ENCODE data around the gene AK1. TPM values are rescaled to one million over a fixed set of nuclear protein-coding genes. Genes with fewer than 3 reads are reported as not detected.

The AK1 gene
- total and polyA plus RNA-seq, 2 of the 13 experiments (the other 11 are each of a cell fraction or from before 2014, with no cell fraction given), result 19.1 to 32.8 TPM

DNA sequence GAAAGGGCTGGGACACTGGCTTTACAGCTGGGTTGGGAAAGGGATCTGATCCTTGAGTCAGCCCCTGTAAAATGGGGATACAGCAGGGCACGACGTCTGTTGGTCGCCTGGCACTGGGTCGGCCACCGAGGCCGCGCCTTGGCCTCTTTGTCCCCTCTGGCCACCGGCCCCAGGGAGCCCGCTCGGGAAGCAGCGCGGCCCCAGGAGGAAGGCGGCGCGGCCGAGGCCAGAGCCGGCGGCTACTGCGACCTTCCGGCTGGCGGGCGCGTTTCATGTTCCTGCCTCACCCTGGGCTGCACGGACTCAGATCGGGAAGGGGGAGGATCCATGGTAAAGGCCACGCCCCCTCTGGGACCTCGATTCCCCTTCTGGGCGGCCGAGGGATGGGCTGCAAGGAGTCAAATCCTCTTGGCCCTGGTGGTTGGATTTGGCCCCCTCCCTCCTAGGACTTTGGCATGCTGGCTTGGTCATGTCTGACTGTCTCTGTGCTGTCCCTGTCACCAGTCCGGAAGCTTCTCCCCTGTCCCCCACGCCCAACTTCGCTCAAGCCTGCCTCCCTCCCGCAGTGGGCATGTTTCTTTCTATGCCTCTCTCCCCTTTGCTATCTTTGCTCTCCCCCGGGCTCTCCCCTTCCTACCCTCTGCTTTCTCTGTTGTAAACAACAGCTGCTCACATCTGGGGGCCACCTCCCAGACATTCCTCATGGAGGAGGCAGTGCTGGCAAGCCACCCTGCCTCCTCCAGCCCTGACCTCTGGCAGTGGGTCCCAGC is 49.0 kb downstream of the AK1 start (continued):
- TF ChIP-seq ZNF670 (CRISPR knock-in tag; IDR thresholded peaks at IDR 0.05; ENCODE audit: borderline replicate concordance) (no peak), MYNN (CRISPR knock-in tag; IDR thresholded peaks at IDR 0.05; ENCODE audit: low read depth) (no peak), GATA4 (IDR thresholded peaks at IDR 0.05; ENCODE audit: borderline replicate concordance, low read depth) (peak; percentile 55; the same call in 1 of the 2 replicates), GFI1 (CRISPR knock-in tag; IDR thresholded peaks at IDR 0.05; ENCODE audit: borderline replicate concordance) (no peak), SRSF4 (IDR thresholded peaks at IDR 0.05; ENCODE audit: low read depth, low read length, poor library complexity, severe bottlenecking) (no peak), GABPA (IDR thresholded peaks at IDR 0.05; ENCODE audit: low read depth, low read length) (peak; percentile 18; the same call in 1 of the 2 replicates), GABPA (CRISPR knock-in tag; IDR thresholded peaks at IDR 0.05; ENCODE audit: low read depth) (peak; percentile 32; the same call in 1 of the 2 replicates), HNF4A (CRISPR knock-in tag; IDR thresholded peaks at IDR 0.05) (no peak), NR1H2 (CRISPR knock-in tag; IDR thresholded peaks at IDR 0.05; ENCODE audit: borderline replicate concordance, low read depth) (no peak), ZNF3 (CRISPR knock-in tag; IDR thresholded peaks at IDR 0.05) (no peak), NR2F6 (IDR thresholded peaks at IDR 0.05) (no peak), NR2F6 (CRISPR knock-in tag; IDR thresholded peaks at IDR 0.05) (0 out of 2 replicates have a peak, but pooled peaks have one; percentile 41), AKAP8 (CRISPR knock-in tag; IDR thresholded peaks at IDR 0.05) (no peak), ZFP82 (CRISPR knock-in tag; IDR thresholded peaks at IDR 0.05; ENCODE audit: borderline replicate concordance) (no peak), THYN1 (CRISPR knock-in tag; IDR thresholded peaks at IDR 0.05; ENCODE audit: borderline replicate concordance, low read depth) (no peak), ZNF879 (CRISPR knock-in tag; IDR thresholded peaks at IDR 0.05) (no peak), ZNF674 (CRISPR knock-in tag; IDR thresholded peaks at IDR 0.05; ENCODE audit: low read depth) (no peak), MAFF (IDR thresholded peaks at IDR 0.05; ENCODE audit: low read depth, low read length) (no peak), ZNF501 (CRISPR knock-in tag; IDR thresholded peaks at IDR 0.05) (peak; percentile 65), NFRKB (IDR thresholded peaks at IDR 0.05) (no peak), SETDB1 (CRISPR knock-in tag; IDR thresholded peaks at IDR 0.05; ENCODE audit: borderline replicate concordance) (no peak), POLR2A (IDR thresholded peaks at IDR 0.05; ENCODE audit: insufficient read depth in 1 of 2, low read depth in 2 of 2, low read length in 2 of 2) (peak; percentile 54 to 76; a peak in 3 of 4 replicates), PITX1 (CRISPR knock-in tag; IDR thresholded peaks at IDR 0.05) (no peak), PLRG1 (conservative IDR thresholded peaks at IDR 0.05) (no peak)
- TF ChIP-seq, protein P1, sequence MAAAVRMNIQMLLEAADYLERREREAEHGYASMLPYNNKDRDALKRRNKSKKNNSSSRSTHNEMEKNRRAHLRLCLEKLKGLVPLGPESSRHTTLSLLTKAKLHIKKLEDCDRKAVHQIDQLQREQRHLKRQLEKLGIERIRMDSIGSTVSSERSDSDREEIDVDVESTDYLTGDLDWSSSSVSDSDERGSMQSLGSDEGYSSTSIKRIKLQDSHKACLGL (CRISPR knock-in tag; IDR thresholded peaks at IDR 0.05), result peak; percentile 21; the same call in 1 of the 2 replicates
- TF ChIP-seq, protein P2, sequence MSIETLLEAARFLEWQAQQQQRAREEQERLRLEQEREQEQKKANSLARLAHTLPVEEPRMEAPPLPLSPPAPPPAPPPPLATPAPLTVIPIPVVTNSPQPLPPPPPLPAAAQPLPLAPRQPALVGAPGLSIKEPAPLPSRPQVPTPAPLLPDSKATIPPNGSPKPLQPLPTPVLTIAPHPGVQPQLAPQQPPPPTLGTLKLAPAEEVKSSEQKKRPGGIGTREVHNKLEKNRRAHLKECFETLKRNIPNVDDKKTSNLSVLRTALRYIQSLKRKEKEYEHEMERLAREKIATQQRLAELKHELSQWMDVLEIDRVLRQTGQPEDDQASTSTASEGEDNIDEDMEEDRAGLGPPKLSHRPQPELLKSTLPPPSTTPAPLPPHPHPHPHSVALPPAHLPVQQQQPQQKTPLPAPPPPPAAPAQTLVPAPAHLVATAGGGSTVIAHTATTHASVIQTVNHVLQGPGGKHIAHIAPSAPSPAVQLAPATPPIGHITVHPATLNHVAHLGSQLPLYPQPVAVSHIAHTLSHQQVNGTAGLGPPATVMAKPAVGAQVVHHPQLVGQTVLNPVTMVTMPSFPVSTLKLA (IDR thresholded peaks at IDR 0.05), result no peak
- TF ChIP-seq, protein P3, sequence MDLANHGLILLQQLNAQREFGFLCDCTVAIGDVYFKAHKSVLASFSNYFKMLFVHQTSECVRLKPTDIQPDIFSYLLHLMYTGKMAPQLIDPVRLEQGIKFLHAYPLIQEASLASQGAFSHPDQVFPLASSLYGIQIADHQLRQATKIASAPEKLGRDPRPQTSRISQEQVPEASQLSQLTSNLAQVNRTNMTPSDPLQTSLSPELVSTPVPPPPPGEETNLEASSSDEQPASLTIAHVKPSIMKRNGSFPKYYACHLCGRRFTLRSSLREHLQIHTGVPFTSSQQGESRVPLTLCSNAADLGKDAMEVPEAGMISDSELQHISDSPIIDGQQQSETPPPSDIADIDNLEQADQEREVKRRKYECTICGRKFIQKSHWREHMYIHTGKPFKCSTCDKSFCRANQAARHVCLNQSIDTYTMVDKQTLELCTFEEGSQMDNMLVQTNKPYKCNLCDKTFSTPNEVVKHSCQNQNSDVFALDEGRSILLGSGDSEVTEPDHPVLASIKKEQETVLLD (CRISPR knock-in tag; IDR thresholded peaks at IDR 0.05; ENCODE audit: low read depth), result no peak
- TF ChIP-seq, protein P4, sequence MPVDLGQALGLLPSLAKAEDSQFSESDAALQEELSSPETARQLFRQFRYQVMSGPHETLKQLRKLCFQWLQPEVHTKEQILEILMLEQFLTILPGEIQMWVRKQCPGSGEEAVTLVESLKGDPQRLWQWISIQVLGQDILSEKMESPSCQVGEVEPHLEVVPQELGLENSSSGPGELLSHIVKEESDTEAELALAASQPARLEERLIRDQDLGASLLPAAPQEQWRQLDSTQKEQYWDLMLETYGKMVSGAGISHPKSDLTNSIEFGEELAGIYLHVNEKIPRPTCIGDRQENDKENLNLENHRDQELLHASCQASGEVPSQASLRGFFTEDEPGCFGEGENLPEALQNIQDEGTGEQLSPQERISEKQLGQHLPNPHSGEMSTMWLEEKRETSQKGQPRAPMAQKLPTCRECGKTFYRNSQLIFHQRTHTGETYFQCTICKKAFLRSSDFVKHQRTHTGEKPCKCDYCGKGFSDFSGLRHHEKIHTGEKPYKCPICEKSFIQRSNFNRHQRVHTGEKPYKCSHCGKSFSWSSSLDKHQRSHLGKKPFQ (CRISPR knock-in tag; IDR thresholded peaks at IDR 0.05; ENCODE audit: insufficient replicate concordance), result no peak

Data from HepG2 (cell line).